Fibroblast of lung (primary cell): ENCODE measurements around the gene SLC2A14. TPM values are rescaled to one million over a fixed set of nuclear protein-coding genes. Genes with fewer than 3 reads are reported as not detected.
"Not testable (repeated sequence)": the region's sequence is repeated elsewhere in the genome, so short reads cannot be mapped to it uniquely, and the experiment has no call there.

Experiments used
- DNase-seq, 2 donors: peaks; one replicate each; pipeline versions ENCODE4 v3.0.0 to v3.0.0-alpha.2; 2010; ENCODE audit warnings: low read depth in 2 of 2
- H2AFZ ChIP-seq: 2 replicates; pipeline ENCODE4 v1.5.1; 2012; ENCODE audit warnings: low read length, control low read depth, inconsistent platforms
- H3K27ac ChIP-seq: 2 replicates; pipeline ENCODE4 v1.5.1; 2011; ENCODE audit warnings: low read length, control low read depth; ENCODE audit not compliant: insufficient read depth
- H3K27me3 ChIP-seq: 2 replicates; pipeline ENCODE4 v1.5.1; 2011; ENCODE audit warnings: mild to moderate bottlenecking, low read length; ENCODE audit not compliant: control insufficient read depth, insufficient read depth
- H3K36me3 ChIP-seq: 2 replicates; pipeline ENCODE4 v1.5.1; 2011; ENCODE audit warnings: low read length; ENCODE audit not compliant: control insufficient read depth, insufficient read depth
- H3K4me1 ChIP-seq: 2 replicates; pipeline ENCODE4 v1.5.1; 2011; ENCODE audit warnings: low read length; ENCODE audit not compliant: control insufficient read depth, insufficient read depth; ENCODE audit errors: extremely low read depth
- H3K4me2 ChIP-seq: 2 replicates; pipeline ENCODE4 v1.5.1; 2011; ENCODE audit warnings: low read length, control low read depth; ENCODE audit not compliant: insufficient read depth; ENCODE audit errors: extremely low read depth
- H3K4me3 ChIP-seq, 4 experiments: fragments of 200-600 bp in 1 of 4; sonication (generic) in 1 of 4; replicated peaks in 1 of 4; 2 replicates each; pipeline ENCODE4 v1.5.1; 2011 to 2016; ENCODE audit warnings: low read length in 4 of 4, low read depth in 3 of 4, mild to moderate bottlenecking in 3 of 4, control low read depth in 2 of 4, inconsistent platforms in 1 of 4, mixed read lengths in 1 of 4; ENCODE audit not compliant: insufficient read depth in 1 of 4; ENCODE audit errors: control extremely low read depth in 1 of 4
- H3K79me2 ChIP-seq: 2 replicates; pipeline ENCODE4 v1.5.1; 2012; ENCODE audit warnings: mild to moderate bottlenecking, low read length, inconsistent platforms; ENCODE audit not compliant: control insufficient read depth, insufficient read depth
- H3K9ac ChIP-seq: 2 replicates; pipeline ENCODE4 v1.5.1; 2011; ENCODE audit warnings: mild to moderate bottlenecking, low read length, control low read depth; ENCODE audit not compliant: insufficient read depth
- H3K9me3 ChIP-seq: 2 replicates; pipeline ENCODE4 v1.5.1; 2012; ENCODE audit warnings: low read depth, low read length; ENCODE audit not compliant: control insufficient read depth, insufficient read depth
- H4K20me1 ChIP-seq: 2 replicates; pipeline ENCODE4 v1.5.1; 2011; ENCODE audit warnings: low read length; ENCODE audit not compliant: control insufficient read depth, insufficient read depth; ENCODE audit errors: extremely low read depth
- CTCF ChIP-seq, 2 donors: IDR thresholded peaks in 1 of 2; conservative IDR thresholded peaks in 1 of 2; 1 replicate in 1 of 2; 2 replicates in 1 of 2; pipeline ENCODE4 v1.5.1; 2011 to 2012; ENCODE audit warnings: low read length in 2 of 2, control low read depth in 1 of 2, inconsistent platforms in 1 of 2, low read depth in 1 of 2, mild to moderate bottlenecking in 1 of 2
- EZH2 ChIP-seq: IDR thresholded peaks from 2 replicates; pipeline ENCODE4 v1.5.1; 2012; ENCODE audit warnings: low read length, control low read depth, mild to moderate bottlenecking; ENCODE audit errors: missing control alignments
- polyA plus RNA-seq, 2 donors: library from polyadenylated mRNA; depleted of rRNA in 1 of 2; stranded (reverse) in 1 of 2; unstranded in 1 of 2; fragments of >200 nt; gene quantifications; 2 replicates each; pipeline ENCODE4 v1.2.1, GENCODE V29; 2011 to 2012; ENCODE audit warnings: missing spikeins in 1 of 2
- total RNA-seq: library from RNA; depleted of rRNA; stranded (reverse); fragments of >200 nt; gene quantifications from 2 replicates; pipeline ENCODE4 v1.2.1, GENCODE V29; 2014

The SLC2A14 gene
- total and polyA plus RNA-seq, 2 donors (not counting 1 experiment from before 2014, with no cell fraction given): 0.07 to 0.17 TPM

GRCh38 chr12:7907009-7907408 lies 34.3 kb upstream of the SLC2A14 start:
- no peaks in the 10 kb centered on the region for H3K27me3 ChIP-seq
- H3K36me3 ChIP-seq: no peaks in the 10 kb centered on the region
- H3K27ac ChIP-seq: no peak overlapping the region
- no peak overlapping the region for H3K4me3 ChIP-seq
- no peaks in the 10 kb centered on the region for H3K79me2 ChIP-seq
- no peak overlapping the region for H3K4me2 ChIP-seq
- TF ChIP-seq EZH2: no peak
- TF ChIP-seq CTCF (conservative IDR thresholded peaks at IDR 0.05 in 1 of 2, IDR thresholded peaks at IDR 0.05 in 1 of 2; ENCODE audit: low read depth in 1 of 2, low read length in 2 of 2): peak; percentile 31 to 52
- DNase-seq: peak; percentile 57 to 62
- H2AFZ ChIP-seq: no peak overlapping the region
- no peaks in the 10 kb centered on the region for H3K4me1 ChIP-seq
- no peaks in the 10 kb centered on the region for H4K20me1 ChIP-seq
- H3K9ac ChIP-seq: no peak overlapping the region
- H3K9me3 ChIP-seq: no peaks in the 10 kb centered on the region

GRCh38 chr12:7906303-7906702 lies 33.6 kb upstream of the SLC2A14 start:
- H3K27me3 ChIP-seq, H4K20me1 ChIP-seq, H3K9ac ChIP-seq, H3K27ac ChIP-seq, H2AFZ ChIP-seq, H3K4me2 ChIP-seq, H3K4me3 ChIP-seq, DNase-seq, H3K79me2 ChIP-seq, H3K9me3 ChIP-seq, H3K36me3 ChIP-seq, H3K4me1 ChIP-seq: not testable (repeated sequence)

GRCh38 chr12:7905600-7906125 lies 32.9 kb upstream of the SLC2A14 start:
- H2AFZ ChIP-seq, H3K27me3 ChIP-seq, H3K79me2 ChIP-seq, H3K27ac ChIP-seq, H3K4me3 ChIP-seq, H3K9ac ChIP-seq, H3K4me1 ChIP-seq, DNase-seq, H3K4me2 ChIP-seq, H3K36me3 ChIP-seq, H4K20me1 ChIP-seq, H3K9me3 ChIP-seq: not testable (repeated sequence)

GRCh38 chr12:7905071-7905470 lies 32.4 kb upstream of the SLC2A14 start:
- H3K36me3 ChIP-seq: no peaks in the 10 kb centered on the region
- DNase-seq: peak; percentile 28 to 48
- no peak overlapping the region for H2AFZ ChIP-seq

DNA sequence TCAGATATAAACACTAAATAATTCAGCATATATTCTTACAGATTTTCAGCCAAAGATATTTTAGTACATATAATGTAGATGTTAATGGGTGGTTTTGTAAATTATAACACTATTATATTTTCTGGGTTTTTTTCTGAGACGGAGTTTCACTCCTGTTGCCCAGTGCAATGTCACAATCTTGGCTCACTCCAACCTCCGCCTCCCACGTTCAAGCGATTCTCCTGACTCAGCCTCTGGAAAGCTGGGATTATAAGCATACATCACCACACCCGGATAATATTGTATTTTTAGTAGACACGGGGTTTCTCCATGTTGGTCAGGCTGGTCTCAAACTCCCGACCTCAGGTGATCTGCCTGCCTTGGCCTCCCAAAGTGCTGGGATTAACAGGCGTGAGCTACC lies 29.7 kb upstream of the SLC2A14 start:
- H3K27ac ChIP-seq, H3K4me1 ChIP-seq, H3K9ac ChIP-seq, H3K36me3 ChIP-seq, H3K4me2 ChIP-seq, H3K27me3 ChIP-seq, DNase-seq, H4K20me1 ChIP-seq, H3K9me3 ChIP-seq, H3K79me2 ChIP-seq, H3K4me3 ChIP-seq, H2AFZ ChIP-seq: not testable (repeated sequence)

More at GRCh38 chr12:7905071-7905470, 32.4 kb upstream of the SLC2A14 start:
- Histone ChIP-seq H3K9me3 (no peaks in the 10 kb centered on the region), H3K4me2 (no peak overlapping the region), H3K27ac (no peak overlapping the region), H4K20me1 (no peaks in the 10 kb centered on the region), H3K27me3 (no peaks in the 10 kb centered on the region), H3K9ac (no peak overlapping the region), H3K79me2 (no peaks in the 10 kb centered on the region), H3K4me3 (no peak overlapping the region), H3K4me1 (no peaks in the 10 kb centered on the region)
- TF ChIP-seq CTCF (conservative IDR thresholded peaks at IDR 0.05 in 1 of 2, IDR thresholded peaks at IDR 0.05 in 1 of 2; ENCODE audit: low read depth in 1 of 2, low read length in 2 of 2): no peak
- no peak for TF ChIP-seq EZH2
